Hepatic stellate cell (primary cell): ENCODE measurements around the gene CEP126.

Experiments used
- DNase-seq: peaks from one replicate; pipeline ENCODE4 v3.0.0; 2011; ENCODE audit warnings: low spot score

CEP126 gene

DNA sequence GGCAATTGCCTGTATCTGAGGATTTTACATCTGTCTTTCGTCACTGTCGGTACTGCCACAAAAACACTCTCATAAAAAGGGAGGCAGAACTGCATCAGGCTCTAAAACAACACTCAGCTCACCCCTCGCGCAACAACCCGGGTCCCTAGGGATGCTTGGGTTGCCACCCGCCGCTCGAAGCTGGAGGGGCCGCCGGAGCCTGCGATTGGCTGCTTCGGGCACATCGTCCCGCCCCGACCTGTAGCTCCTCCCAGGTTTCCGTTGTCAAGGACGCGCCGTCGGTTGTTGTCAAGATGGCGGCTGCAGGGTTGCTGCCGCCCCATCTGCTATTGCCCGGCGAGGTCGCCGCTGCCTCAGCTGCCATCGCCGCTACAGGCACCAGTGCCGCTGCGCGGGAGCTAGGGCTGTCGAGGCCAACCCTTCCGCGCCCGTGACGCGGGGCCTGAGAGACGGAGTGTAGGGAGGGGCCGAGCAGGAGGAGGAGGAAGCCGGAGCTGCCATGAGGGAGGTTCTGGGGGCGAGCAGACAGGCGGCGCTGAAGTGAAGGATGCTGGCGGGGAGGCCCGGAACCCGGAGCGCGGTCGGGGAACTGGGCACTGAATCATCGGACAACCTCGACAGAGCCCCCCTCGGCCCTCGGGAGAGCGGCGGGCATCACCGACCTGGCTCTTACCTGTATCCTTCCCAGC is at the start of gene CEP126:
Gene CEP126 (plus strand): TSS at position 273 of the 689 bp plus-strand sequence. CDS start 275 bp downstream, at position 548.
- peak; percentile 86 for DNase-seq

DNA sequence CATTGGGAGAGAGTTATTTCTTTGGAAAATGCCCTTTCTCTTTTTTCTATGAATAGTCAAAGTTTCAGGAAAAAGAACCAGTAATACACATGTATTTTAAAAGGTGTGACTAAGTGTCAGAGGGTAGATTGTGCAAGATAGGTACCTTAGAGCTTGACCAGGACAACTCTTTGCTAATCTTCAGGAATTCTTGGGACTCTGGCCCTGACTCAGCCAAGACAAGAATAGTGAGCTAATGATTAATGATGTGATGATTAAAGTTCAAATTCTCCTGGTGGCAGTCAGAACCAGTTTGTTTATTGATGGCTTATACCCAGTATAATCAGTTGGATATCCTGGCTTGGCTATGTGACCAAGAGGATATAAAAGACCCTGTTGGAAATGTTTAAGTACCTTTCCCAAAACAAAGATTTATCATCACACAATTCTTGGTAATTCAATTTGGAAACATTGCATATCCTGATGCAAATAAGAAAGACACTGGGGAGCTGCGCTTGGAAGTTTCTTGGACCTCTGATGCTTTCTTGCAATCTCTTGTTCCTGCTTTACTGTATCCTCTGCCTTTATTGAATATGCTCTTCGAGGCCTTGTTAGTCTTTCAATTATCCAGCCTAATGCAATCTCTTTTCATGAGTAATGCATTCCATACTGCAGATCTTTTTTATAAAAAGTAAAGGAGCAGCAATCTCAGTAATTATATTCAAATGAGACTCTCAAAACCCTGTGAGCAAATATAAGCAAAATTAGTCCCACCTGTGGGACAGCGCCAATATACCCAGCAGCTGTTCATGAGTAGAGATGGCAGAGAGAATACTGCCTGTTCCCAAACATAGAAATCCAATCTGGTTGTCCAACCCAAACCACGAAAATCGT is 48.0 kb upstream of the CEP126 start:
- DNase-seq: peak; percentile 9

DNA sequence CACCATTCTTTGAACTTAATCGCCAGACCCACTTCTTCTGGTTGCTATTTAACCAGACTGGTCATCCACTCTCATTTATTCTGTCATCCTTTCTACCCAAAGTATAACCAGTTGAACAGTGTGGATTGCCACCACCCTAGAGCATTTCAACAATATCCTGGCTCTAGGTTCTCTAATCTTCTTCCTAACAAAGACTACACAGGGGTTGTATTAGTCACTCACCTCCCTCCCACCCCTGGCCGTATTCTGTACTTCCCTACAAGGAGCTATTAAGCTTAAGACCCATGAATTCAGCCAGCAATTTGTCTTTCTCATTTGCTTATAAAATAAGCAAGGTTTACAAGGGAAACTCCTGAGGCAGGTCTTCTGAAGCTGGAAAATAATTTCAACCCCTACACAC is 46.9 kb upstream of the CEP126 start:
- DNase-seq: no peak

DNA sequence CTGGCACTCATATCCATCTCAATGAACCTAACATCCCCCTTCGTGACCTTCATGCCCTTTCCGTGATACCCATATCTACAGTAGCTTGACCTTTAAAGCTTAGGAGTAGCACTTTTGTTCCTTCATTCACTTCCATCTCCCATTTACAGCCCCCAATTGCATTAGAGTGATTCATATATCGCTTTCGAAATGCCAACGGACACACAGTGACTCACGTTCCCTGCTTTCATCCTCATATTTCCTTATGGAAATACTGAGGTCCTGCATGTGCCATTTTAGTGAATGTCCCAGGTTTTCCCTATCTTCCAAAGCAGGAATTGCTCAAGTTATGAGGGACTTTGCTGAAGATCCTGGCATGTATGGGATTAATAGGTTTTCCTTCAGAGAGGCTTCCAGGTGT is 44.3 kb upstream of the CEP126 start:
- peak; percentile 9 for DNase-seq

DNA sequence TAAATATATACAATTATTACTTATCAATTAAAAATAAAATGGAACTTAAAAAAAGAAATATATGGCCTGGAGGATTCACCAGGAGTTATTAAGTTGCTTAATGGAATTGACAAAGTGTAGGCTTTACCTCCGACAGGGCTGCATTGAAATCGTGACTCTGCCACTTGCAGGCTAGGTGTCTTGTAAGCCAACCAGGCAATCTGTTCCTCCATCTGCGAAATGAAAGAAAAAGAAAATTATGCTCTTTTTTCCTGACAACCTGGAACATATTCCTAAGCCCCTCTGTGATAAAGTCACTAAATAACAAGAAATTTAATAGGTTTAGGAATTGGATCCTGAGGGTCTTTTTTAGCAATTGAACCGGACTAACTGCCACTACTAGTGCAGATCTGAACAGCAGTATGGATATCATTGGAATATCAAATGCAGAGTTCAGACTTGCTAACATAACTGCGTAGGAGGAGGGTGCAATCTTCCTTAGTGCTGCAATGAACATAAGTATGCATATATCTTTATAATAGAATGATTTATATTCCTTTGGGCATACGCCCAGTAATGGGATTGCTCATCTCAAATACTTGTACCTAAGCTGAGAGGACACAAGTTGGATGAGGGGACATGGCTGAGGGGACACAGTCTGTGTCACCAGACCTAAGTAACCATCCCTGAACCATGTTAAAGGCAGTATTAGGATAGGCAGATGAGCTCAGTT is 42.5 kb upstream of the CEP126 start:
- no peak for DNase-seq

- no peak for DNase-seq
Measured at GRCh38 chr11:101880222-101880621, 34.6 kb upstream of the CEP126 start.

DNA sequence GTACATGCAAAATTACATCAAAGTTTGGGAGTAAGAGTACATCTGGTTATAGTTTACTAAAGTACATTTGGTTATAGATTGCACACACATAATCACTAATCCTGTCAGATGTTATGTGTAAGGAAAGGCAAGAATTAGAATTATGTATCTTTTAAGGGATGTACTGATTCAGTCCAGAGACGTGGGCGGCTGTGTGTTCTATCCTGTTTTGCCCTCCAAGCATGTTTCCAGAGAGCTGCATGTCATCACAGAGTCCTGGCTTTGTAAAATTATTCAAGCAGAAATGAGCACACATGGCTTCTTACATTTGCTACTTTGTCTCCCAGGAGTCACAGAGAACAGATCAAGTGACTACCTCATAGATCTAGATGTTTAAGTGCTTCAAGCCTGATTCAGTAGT is 33.2 kb upstream of the CEP126 start:
- DNase-seq: no peak

DNA sequence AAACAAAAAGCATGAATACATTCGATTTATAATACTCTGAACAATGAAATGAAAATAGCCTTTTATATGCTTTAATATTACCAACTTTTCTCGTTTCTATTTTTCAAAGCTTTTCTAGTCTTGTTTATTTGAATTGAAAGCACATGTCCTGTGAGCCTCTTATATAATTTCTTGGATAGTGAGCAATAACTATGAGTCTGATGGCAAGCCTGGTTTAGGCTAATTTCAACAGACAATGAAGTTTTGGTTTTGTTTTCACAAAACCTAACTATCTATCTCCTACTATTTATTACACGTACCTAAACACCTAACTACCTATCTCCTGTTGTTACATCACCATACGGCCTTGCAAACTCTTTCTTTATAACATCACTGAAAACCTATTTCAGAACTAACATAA is 29.2 kb upstream of the CEP126 start:
- DNase-seq: no peak

DNA sequence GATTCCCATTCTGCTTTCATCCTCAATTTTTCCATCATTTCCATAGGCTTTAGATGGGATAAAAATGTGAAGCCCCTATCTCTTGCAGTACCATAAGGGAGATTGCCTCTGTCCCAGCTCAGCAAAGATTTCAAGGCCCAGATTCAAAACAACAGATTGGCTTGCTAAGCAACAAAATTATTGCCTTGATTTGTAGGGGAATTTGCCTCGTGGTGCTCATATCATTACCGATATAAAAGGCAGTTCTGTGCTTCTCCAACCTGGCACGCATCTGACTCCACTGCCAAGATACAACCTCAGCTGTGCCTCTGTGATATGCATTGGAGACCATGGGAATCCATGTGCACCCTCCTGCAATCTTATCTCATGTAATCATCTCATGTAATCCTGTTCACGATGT is 25.0 kb upstream of the CEP126 start:
- no peak for DNase-seq

DNA sequence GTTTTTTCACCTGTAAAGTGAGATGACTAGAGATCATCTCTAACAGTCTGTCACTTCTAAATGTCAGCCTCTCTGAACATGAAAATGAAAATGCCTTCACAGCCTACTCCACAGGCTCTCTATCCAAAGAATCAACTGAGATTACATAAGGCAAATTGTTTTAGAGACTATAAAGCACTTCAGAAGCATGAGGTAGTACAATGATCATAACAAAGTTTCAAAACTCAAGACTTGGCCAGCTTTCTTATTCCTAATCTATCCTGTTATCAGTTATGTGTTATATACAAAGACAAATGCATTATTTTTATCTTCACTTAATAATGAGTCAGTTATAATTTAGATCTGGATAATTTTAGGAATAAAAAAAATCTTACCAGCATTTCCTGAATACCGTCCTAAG is 20.3 kb upstream of the CEP126 start:
- DNase-seq: no peak

- no peak for DNase-seq
Measured at GRCh38 chr11:101907815-101908214, 7.0 kb upstream of the CEP126 start.

DNA sequence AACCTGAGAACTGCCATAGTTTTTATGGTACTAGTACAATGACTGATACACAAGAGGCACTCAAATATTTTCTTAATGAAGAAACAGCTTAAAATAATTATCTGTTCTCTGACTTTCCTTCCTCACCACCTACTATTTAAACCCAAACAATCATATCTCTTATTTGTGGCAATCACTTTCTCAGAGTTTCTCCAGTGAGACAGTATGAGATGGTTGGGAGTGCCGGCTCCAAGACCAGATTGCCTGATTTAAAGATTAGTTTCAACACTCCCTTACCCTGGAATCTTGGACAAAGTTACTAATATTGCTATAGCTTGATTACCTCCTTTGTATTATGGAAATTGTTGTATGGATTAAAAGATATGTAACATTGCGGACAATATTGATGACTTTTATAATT is 5.7 kb upstream of the CEP126 start:
- no peak for DNase-seq

DNA sequence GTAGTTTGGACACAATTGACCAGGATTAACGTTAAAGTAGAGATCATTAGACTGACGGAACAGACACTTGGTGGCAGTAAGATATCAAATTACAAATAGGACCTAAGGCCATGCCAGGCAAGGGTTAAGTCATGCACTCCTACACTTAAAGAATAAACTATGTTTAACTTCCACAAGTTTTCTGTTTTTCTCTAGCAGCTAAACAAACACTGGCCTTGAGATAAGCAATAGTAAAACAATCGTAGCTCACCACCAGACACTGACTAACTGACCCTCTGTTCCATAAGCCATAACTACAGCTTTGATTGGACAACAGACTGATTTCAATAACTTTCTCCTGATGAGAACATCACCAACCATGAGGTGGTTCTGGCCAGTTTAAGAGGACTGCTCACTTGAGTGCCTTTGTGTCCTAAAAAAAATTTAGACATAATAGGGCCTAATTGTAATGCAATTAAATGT is 2.0 kb upstream of the CEP126 start:
- peak; percentile 20 for DNase-seq

GRCh38 chr11:101913656-101914055 is 1.2 kb upstream of the CEP126 start:
- no peak for DNase-seq

DNA sequence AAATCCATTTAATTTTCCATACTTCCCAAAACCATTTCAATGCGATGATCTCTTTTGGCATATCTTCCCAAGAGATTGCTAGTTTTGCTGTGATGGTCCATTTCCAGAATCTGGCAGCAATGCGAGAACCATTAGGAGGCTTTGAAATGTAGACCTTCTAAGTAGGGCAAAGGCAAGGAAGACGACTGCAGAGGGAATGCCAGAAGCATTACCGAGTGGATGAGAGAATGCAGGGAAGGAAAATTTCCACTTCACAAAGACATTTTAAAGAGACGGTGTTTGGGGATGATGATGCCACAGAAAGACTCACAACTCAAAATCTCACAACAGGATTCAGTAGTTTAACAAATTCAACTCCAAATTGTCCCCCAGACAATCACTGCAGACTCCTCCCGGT is 471 bp upstream of the CEP126 start:
- DNase-seq: peak; percentile 14

DNA sequence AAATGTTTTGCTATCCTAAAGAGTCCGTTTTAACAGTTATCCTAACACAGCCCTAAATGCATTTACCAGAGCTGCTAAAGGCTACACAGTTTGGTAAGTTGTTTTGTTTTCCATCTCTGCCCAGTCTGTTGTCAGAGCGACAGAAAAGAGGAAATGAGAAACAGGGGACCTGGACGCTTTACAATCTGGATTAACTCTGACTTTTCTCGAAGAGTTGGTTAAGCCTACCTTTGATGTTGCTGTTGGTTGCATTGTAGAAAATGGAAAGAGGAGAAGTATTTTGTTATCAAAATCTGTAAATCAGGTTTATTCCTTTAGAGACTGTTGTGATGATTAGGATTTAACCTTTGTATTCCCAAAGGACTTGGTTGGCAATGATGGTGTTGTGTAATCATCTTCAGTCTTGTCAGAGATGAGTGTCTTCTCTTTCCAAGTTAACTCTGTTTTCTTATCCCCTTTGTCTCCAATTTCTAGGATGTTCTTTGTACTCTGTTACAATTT is 1.0 kb downstream of the CEP126 start:
- peak; percentile 37 for DNase-seq

DNA sequence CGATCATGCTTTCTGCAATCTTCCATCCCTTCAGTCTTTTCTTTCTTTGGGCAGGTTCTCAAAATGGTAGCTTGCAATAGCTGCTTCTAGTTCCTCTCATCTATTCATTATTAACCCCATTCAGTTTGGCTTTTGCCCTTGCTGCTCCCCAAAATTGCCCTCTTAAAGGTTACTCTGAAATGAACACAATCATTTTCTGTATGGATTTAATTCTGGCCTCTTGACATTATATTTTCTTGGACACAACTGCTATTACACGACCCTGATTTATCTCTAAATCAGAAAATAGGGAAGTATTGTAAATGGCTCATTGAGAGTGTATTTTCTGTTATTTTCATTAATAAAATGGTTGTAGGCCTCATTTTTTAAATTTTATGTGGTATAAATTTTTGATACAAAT is 1.6 kb downstream of the CEP126 start, which contains the start of gene ANGPTL5:
Gene ANGPTL5 (minus strand): TSS at position 101 of the 400 bp plus-strand sequence. CDS start 8,613 bp downstream, outside the sequence.
- no peak for DNase-seq

DNA sequence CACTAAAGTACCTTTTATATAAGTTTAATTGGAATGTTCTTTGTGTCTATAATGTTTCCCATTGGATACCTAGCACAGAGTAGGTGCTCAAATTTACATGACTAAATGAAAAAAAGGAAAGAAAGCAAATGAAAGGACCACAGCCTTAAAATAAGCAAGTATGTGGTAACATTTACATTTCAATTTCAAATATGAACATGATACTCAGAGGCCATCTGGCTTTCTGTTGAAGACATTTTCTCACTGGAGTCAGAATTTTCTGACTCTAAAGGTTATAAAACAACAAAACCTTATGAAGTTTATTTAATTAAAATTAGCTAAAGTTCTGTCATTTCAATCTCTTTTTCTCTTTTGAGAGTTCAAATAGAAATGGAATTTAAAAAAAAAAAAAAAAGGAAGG is 2.4 kb downstream of the CEP126 start:
- no peak for DNase-seq

DNA sequence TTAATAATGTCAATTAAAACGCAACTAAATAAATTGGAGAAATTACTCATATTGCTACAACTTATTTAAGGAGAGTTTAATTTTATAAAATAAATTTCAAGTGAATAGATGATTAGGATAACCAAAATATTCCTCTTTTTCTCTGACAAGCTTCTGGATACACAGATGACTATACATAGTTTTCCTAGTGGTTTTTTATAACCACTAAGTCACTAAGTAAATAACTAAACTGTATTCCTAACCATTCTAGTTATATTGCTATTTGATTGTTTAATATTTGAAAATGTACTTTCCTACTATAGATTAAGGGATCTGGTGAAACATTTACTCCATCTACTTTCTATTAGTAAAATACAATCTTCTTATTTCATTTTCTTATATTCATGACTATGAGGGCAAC is 6.2 kb downstream of the CEP126 start:
- no peak for DNase-seq

- no peak for DNase-seq
Measured at GRCh38 chr11:101923554-101923953, 8.7 kb downstream of the CEP126 start.

- no peak for DNase-seq
Measured at GRCh38 chr11:101929294-101929915, 14.6 kb downstream of the CEP126 start.

DNA sequence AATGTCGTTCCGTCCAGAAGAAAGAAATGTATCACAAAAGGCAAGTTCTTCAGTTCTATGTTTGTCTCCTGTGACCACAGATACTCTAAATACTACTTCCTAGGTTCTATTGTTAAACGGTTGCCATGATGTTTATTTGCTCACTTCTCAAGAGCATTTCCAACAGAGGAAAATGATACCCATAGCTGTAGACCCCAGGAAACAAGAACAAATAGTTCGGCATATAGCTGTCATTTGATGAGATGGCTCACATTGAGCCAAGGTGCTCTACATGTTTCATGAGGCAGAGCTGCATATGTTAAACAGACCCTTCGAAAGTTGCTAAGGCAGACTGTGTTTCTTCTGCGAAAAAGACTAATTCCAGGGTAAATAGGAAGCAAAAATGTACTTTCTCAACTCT is 16.9 kb downstream of the CEP126 start:
- no peak for DNase-seq
